K562 (cell line): ENCODE measurements around the gene FBXO44. TPM values are rescaled to one million over a fixed set of nuclear protein-coding genes. Genes with fewer than 3 reads are reported as not detected.

ENCODE experiments used
- ATAC-seq: fragments of 200-7000 bp; cut with Tn5 transposase; 3 replicates; pipeline ENCODE4 v1.9.1; 2020; ENCODE audit warnings: moderate library complexity
- BruUV-seq: library from RNA; stranded (reverse); fragments of 400-500 nt; replicated peaks from 2 replicates; lab custom pipeline; 2021; lab: Mats Ljungman, UMichigan
- CTCF ChIA-PET: fragments of 300-600 bp; formaldehyde crosslinking; extraction: SDS; loops from one replicate; lab custom pipeline; 2021; ENCODE audit warnings: low intra/inter-chr PET ratio; lab: Yijun Ruan, JAX
- POLR2A ChIA-PET: fragments of 300-600, 350-650 bp; sonication (Branson Sonifier 250); formaldehyde crosslinking; extraction: SDS; loops from one replicate; lab custom pipeline; 2021; ENCODE audit warnings: antibody characterized with exemption, inconsistent platforms; lab: Yijun Ruan, JAX
- DNase-seq, 4 experiments: peaks; one replicate each; pipeline versions ENCODE4 v3.0.0 to v3.0.0-alpha.2; 2011 to 2018; ENCODE audit warnings: low spot score in 3 of 4, mixed read lengths in 3 of 4; ENCODE audit errors: extremely low read depth in 1 of 4
- FAIRE-seq: peaks from 2 replicates; lab custom pipeline; 2011; peaks lifted over from hg19 to GRCh38; lab: Jason Lieb, UNC
- H2AFZ ChIP-seq: 2 replicates; pipeline ENCODE4 v1.6.0; 2011; ENCODE audit warnings: low read depth, low read length, control low read depth, inconsistent platforms
- H3K27ac ChIP-seq: fragments of 200-600 bp; 3 replicates; pipeline ENCODE4 v1.8.0; 2011; ENCODE audit warnings: low read depth, mild to moderate bottlenecking, control low read depth, inconsistent platforms, low read length, moderate library complexity, mixed read lengths; ENCODE audit errors: extremely low read depth
- H3K27me3 ChIP-seq, 2 experiments: fragments of 300-600 bp in 1 of 2; 2 replicates in 1 of 2; 3 replicates in 1 of 2; pipeline versions ENCODE4 v1.6.0 to v1.8.0; 2011; ENCODE audit warnings: inconsistent platforms in 2 of 2, low read length in 2 of 2, mild to moderate bottlenecking in 1 of 2, mixed read lengths in 1 of 2, moderate library complexity in 1 of 2; ENCODE audit not compliant: control insufficient read depth in 2 of 2, insufficient read depth in 2 of 2
- H3K36me3 ChIP-seq: fragments of 300-600 bp; 3 replicates; pipeline ENCODE4 v1.8.0; 2011; ENCODE audit warnings: mild to moderate bottlenecking, low read length, inconsistent platforms; ENCODE audit not compliant: control insufficient read depth, insufficient read depth
- H3K4me1 ChIP-seq, 2 experiments: fragments of 200-600 bp in 1 of 2; replicated peaks in 1 of 2; 2 replicates in 1 of 2; 3 replicates in 1 of 2; pipeline versions ENCODE4 v1.5.1 to v1.8.0; 2011; ENCODE audit warnings: inconsistent platforms in 2 of 2, low read length in 2 of 2, mild to moderate bottlenecking in 1 of 2, mixed read lengths in 1 of 2, moderate library complexity in 1 of 2; ENCODE audit not compliant: control insufficient read depth in 2 of 2, insufficient read depth in 2 of 2
- H3K4me2 ChIP-seq: 2 replicates; pipeline ENCODE4 v1.6.1; 2011; ENCODE audit warnings: low read length, control low read depth, inconsistent platforms, mixed read lengths; ENCODE audit not compliant: insufficient read depth
- H3K4me3 ChIP-seq: fragments of 200-600 bp; sonication (generic), shearing (Covaris generic); 2 replicates; pipeline ENCODE4 v1.5.1; 2016; ENCODE audit warnings: control low read depth, inconsistent platforms
- H3K79me2 ChIP-seq: fragments of 200-600 bp; 3 replicates; pipeline ENCODE4 v1.8.0; 2011; ENCODE audit warnings: low read length, inconsistent platforms; ENCODE audit not compliant: control insufficient read depth, insufficient read depth
- H3K9ac ChIP-seq, 2 experiments: 2 replicates each; pipeline versions ENCODE4 v1.6.0 to v1.6.1; 2011; ENCODE audit warnings: low read depth in 2 of 2, low read length in 2 of 2, control low read depth in 1 of 2, inconsistent platforms in 1 of 2, mild to moderate bottlenecking in 1 of 2, mixed read lengths in 1 of 2; ENCODE audit not compliant: insufficient read depth in 1 of 2
- H3K9me1 ChIP-seq: one replicate; pipeline ENCODE4 v1.6.0; 2011; ENCODE audit warnings: inconsistent platforms, mild to moderate bottlenecking, low read length, moderate library complexity; ENCODE audit not compliant: control insufficient read depth, insufficient read depth
- H3K9me3 ChIP-seq: replicated peaks from 2 replicates; pipeline ENCODE4 v1.5.1; 2011; ENCODE audit warnings: low read depth, low read length, inconsistent platforms; ENCODE audit not compliant: control insufficient read depth, insufficient read depth
- H4K20me1 ChIP-seq: replicated peaks from 2 replicates; pipeline ENCODE4 v1.6.1; 2011; ENCODE audit warnings: low read length, inconsistent platforms, mixed read lengths; ENCODE audit not compliant: control insufficient read depth, insufficient read depth
- DACH1 ChIP-seq: fragments of 450-650 bp; IDR thresholded peaks from 2 replicates; pipeline ENCODE4 v1.6.1; 2018; ENCODE audit not compliant: partially characterized antibody
- HSF4 ChIP-seq: fragments of 250-450 bp; sonication (Bioruptor Pico); IDR thresholded peaks from 2 replicates; pipeline ENCODE4 v2.1.2; 2022; ENCODE audit warnings: mild to moderate bottlenecking, moderate library complexity, borderline replicate concordance
- MIER1 ChIP-seq: fragments of 450-650 bp; IDR thresholded peaks from 2 replicates; pipeline ENCODE4 v1.6.1; 2016; ENCODE audit warnings: antibody characterized with exemption, mild to moderate bottlenecking, low read depth
- MTF1 ChIP-seq: fragments of 250-450 bp; sonication (Bioruptor Pico); IDR thresholded peaks from 2 replicates; pipeline ENCODE4 v1.9.0; 2021; ENCODE audit warnings: moderate library complexity, mild to moderate bottlenecking, inconsistent platforms, borderline replicate concordance
- NEUROD1 ChIP-seq: fragments of 150-350 bp; IDR thresholded peaks from 2 replicates; pipeline ENCODE4 v1.6.1; 2014; ENCODE audit warnings: borderline replicate concordance, low read length, low read depth; ENCODE audit not compliant: partially characterized antibody
- TAF7 ChIP-seq: fragments of 450-650 bp; IDR thresholded peaks from 2 replicates; pipeline ENCODE4 v1.6.1; 2016; ENCODE audit warnings: missing genetic modification characterization, missing compliant biosample characterization
- ZBED1 ChIP-seq: IDR thresholded peaks from 2 replicates; pipeline ENCODE4 v1.6.1; 2014
- ZNF253 ChIP-seq: fragments of 250-450 bp; sonication (Bioruptor Pico); conservative IDR thresholded peaks from 2 replicates; pipeline ENCODE4 v1.6.1; 2021; ENCODE audit warnings: mild to moderate bottlenecking
- ZNF3 ChIP-seq: fragments of 250-450 bp; sonication (Bioruptor Pico); IDR thresholded peaks from 2 replicates; pipeline ENCODE4 v1.5.0; 2021; ENCODE audit warnings: mild to moderate bottlenecking, moderate library complexity
- ZNF780A ChIP-seq: fragments of 250-450 bp; sonication (Bioruptor Pico); IDR thresholded peaks from 2 replicates; pipeline ENCODE4 v1.5.0; 2021; ENCODE audit warnings: mild to moderate bottlenecking
- WGBS: fragments of 100-300 bp; shearing (Covaris generic); methylation state at CpG from one replicate; pipeline ENCODE4 v1.1.6; 2016; ENCODE audit warnings: low coverage, mixed read lengths; ENCODE audit not compliant: insufficient coverage; ENCODE audit errors: missing lambda C conversion rate; 5-methylcytosine and 5-hydroxymethylcytosine counted together
- in situ Hi-C: fragments of 300-500 bp; cut with MboI; formaldehyde crosslinking; loops from 4 replicates; pipeline ENCODE4 v1.15.0; 2018; ENCODE audit warnings: inconsistent platforms, mixed read lengths
- intact Hi-C: fragments of 100-400 bp; cut with micrococcal nuclease; formaldehyde crosslinking; loops from 2 replicates; pipeline ENCODE4 v1.14.2; 2022
- polyA plus RNA-seq, 8 experiments: library from polyadenylated mRNA; depleted of rRNA in 4 of 8; stranded (reverse) in 5 of 8; unstranded in 3 of 8; fragments of >200 nt; fragmentation: Nextera tagmentation in 2 of 8; fragmentation: Illumina TruSeq in 1 of 8; extraction: Ambion mirVana in 2 of 8; extraction: Trizol in 1 of 8; gene quantifications; 2 replicates each; pipeline versions ENCODE4 v1.2.1 to v1.2.3, GENCODE V29; 2011 to 2014; ENCODE audit warnings: inconsistent platforms in 1 of 8, missing spikeins in 1 of 8
- total RNA-seq, 7 experiments: library from RNA; depleted of rRNA in 6 of 7; stranded (reverse); fragments of >200 nt in 6 of 7; fragmentation: Illumina TruSeq in 2 of 7; extraction: Trizol in 2 of 7; gene quantifications; 2 replicates each; pipeline versions ENCODE4 v1.2.1 to v1.2.3, GENCODE V29; 2011 to 2021; ENCODE audit warnings: low replicate concordance in 1 of 7
- TF ChIP-seq, protein P1 (sequence below): fragments of 450-650 bp; IDR thresholded peaks from 2 replicates; pipeline ENCODE4 v1.6.1; 2014; ENCODE audit warnings: low read depth, mild to moderate bottlenecking, moderate library complexity, borderline replicate concordance
- TF ChIP-seq, protein P2 (sequence below), 2 experiments: fragments of 450-650 bp; formaldehyde crosslinking in 1 of 2; IDR thresholded peaks; 2 replicates each; pipeline versions ENCODE4 v1.4.0 to v1.6.1; 2014 to 2020; ENCODE audit warnings: mild to moderate bottlenecking in 2 of 2, borderline replicate concordance in 1 of 2, low read depth in 1 of 2

The FBXO44 gene
- total and polyA plus RNA-seq, 9 of the 15 experiments (the other 6 are each of a cell fraction or from before 2014, with no cell fraction given): 0.69 to 20.9 (median 6.7) TPM

DNA sequence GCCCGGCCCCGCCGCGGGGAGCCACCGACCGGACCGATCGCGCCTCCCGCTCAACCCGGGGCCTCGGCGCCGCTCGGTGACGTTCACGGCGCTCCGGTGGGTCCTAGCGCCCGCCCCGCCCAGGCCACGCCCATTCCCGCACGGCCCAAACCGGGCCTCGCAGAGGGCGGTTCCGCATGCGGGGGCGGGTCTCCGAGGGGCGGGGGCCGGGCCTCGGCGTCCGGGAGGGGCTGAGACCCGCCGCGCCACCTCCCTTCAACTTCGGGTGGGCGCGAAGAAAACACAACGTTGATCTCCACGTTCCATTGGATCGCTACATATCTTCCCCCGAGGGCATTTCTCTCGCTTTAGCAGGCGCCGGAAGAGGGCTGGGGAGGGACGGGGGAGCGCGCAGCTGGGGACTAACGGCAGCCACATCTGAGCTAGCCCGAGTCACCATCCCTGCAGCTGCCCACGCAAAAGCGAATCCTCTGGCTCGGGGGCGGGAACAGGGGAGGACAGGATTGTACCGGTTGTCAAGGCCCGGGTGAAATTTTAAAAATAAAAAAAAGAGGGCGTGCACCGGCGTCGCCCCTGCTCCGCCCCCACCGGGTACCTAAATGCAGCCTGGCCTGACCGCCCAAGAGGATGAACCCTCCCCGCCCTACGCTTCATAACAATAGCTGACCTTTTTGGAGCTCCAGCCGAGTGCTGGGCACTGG lies 26.5 kb downstream of the FBXO44 start, which contains the start of gene MAD2L2:
MAD2L2 (minus strand) TSS at position 78 of the 701 bp plus-strand sequence. CDS start 547 bp downstream, outside the sequence.
- FAIRE-seq (peak; percentile 82), ATAC-seq (peak; percentile 94), DNase-seq (peak; percentile 95 to 99 (median 98))
- Histone ChIP-seq H3K4me3 (peak within 1 kb of the TSS; percentile 99), H3K79me2 (peaks cover 22% of the 10 kb centered on the region), H3K27me3 (no peaks in the 10 kb centered on the region), H3K27ac (peak within 1 kb of the TSS; percentile 93), H3K36me3 (peaks cover 32% of the 10 kb centered on the region), H3K9me3 (no peaks in the 10 kb centered on the region), H3K9ac (peak within 1 kb of the TSS; percentile 86 to 95), H4K20me1 (no peaks in the 10 kb centered on the region; the same call in 1 of the 2 replicates), H3K9me1 (peaks cover 4% of the 10 kb centered on the region), H3K4me1 (peaks cover 11 to 32% of the 10 kb centered on the region in 2 experiments), H3K4me2 (peak within 1 kb of the TSS; percentile 92), H2AFZ (peak within 1 kb of the TSS; percentile 87)
- intact Hi-C loops: no loop called here
- WGBS: under 1% methylated on average over 52 of the region's 71 CpGs
- BruUV-seq: no TSS peak
- in situ Hi-C loops: no loop called here
- ChIA-PET POLR2A (interaction anchor here (0.7 to 3.3 kb wide), 11 partner anchors 8 to 228 kb away, joined by 3 to 40 read pairs (median 4); no protein-coding TSS in a partner anchor), CTCF (interaction anchor here (0.6 kb wide), 1 partner anchor 39 kb away, joined by 3 read pairs; no protein-coding TSS in a partner anchor)
- TF ChIP-seq TAF7 (tag): peak; percentile 23; the same call in 1 of the 2 replicates
- TF ChIP-seq ZNF3 (CRISPR knock-in tag): no peak
- TF ChIP-seq HSF4 (CRISPR knock-in tag): no peak
- TF ChIP-seq DACH1: peak; percentile 27
- no peak for TF ChIP-seq ZNF780A (CRISPR knock-in tag)
- TF ChIP-seq, protein P1, sequence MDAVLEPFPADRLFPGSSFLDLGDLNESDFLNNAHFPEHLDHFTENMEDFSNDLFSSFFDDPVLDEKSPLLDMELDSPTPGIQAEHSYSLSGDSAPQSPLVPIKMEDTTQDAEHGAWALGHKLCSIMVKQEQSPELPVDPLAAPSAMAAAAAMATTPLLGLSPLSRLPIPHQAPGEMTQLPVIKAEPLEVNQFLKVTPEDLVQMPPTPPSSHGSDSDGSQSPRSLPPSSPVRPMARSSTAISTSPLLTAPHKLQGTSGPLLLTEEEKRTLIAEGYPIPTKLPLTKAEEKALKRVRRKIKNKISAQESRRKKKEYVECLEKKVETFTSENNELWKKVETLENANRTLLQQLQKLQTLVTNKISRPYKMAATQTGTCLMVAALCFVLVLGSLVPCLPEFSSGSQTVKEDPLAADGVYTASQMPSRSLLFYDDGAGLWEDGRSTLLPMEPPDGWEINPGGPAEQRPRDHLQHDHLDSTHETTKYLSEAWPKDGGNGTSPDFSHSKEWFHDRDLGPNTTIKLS: peak; percentile 22; the same call in 1 of the 2 replicates
- 0 out of 2 replicates have a peak, but pooled peaks have one; percentile 25 for TF ChIP-seq ZBED1
- TF ChIP-seq, protein P2, sequence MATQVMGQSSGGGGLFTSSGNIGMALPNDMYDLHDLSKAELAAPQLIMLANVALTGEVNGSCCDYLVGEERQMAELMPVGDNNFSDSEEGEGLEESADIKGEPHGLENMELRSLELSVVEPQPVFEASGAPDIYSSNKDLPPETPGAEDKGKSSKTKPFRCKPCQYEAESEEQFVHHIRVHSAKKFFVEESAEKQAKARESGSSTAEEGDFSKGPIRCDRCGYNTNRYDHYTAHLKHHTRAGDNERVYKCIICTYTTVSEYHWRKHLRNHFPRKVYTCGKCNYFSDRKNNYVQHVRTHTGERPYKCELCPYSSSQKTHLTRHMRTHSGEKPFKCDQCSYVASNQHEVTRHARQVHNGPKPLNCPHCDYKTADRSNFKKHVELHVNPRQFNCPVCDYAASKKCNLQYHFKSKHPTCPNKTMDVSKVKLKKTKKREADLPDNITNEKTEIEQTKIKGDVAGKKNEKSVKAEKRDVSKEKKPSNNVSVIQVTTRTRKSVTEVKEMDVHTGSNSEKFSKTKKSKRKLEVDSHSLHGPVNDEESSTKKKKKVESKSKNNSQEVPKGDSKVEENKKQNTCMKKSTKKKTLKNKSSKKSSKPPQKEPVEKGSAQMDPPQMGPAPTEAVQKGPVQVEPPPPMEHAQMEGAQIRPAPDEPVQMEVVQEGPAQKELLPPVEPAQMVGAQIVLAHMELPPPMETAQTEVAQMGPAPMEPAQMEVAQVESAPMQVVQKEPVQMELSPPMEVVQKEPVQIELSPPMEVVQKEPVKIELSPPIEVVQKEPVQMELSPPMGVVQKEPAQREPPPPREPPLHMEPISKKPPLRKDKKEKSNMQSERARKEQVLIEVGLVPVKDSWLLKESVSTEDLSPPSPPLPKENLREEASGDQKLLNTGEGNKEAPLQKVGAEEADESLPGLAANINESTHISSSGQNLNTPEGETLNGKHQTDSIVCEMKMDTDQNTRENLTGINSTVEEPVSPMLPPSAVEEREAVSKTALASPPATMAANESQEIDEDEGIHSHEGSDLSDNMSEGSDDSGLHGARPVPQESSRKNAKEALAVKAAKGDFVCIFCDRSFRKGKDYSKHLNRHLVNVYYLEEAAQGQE (IDR thresholded peaks at IDR 0.05; ENCODE audit: borderline replicate concordance): peak; percentile 98
- TF ChIP-seq, protein P2 (CRISPR knock-in tag; IDR thresholded peaks at IDR 0.05; ENCODE audit: low read depth): no peak
- no peak for TF ChIP-seq ZNF253 (CRISPR knock-in tag)
- no peak for TF ChIP-seq MTF1 (CRISPR knock-in tag)
- peak; percentile 86 for TF ChIP-seq NEUROD1
- no peak for TF ChIP-seq MIER1
